ENCODE measurements around the gene NOSTRIN.
"Not testable (repeated sequence)": the region's sequence is repeated elsewhere in the genome, so short reads cannot be mapped to it uniquely, and the experiment has no call there.

NOSTRIN gene

GRCh38 chr2:168819829-168820489 is 17.5 kb downstream of the NOSTRIN start:
- no peak for DNase-seq (ENCODE audit: low read depth)

GRCh38 chr2:168821577-168821976 is 19.1 kb downstream of the NOSTRIN start:
- no peak for DNase-seq (ENCODE audit: low read depth)

- DNase-seq (ENCODE audit: low read depth), result no peak
Measured at GRCh38 chr2:168821992-168822391, 19.6 kb downstream of the NOSTRIN start.

GRCh38 chr2:168825126-168825525 is 22.7 kb downstream of the NOSTRIN start:
- DNase-seq (ENCODE audit: low read depth), result no peak

GRCh38 chr2:168830958-168831357 is 28.5 kb downstream of the NOSTRIN start:
- DNase-seq (ENCODE audit: low read depth), result no peak

- no peak for DNase-seq (ENCODE audit: low read depth)
Measured at GRCh38 chr2:168831662-168832061, 29.2 kb downstream of the NOSTRIN start.

GRCh38 chr2:168835969-168836368 is 33.5 kb downstream of the NOSTRIN start:
- no peak for DNase-seq (ENCODE audit: low read depth)

- DNase-seq (ENCODE audit: low read depth), result no peak
Measured at GRCh38 chr2:168841445-168841844, 39.0 kb downstream of the NOSTRIN start.

GRCh38 chr2:168843253-168843652 is 40.8 kb downstream of the NOSTRIN start:
- DNase-seq (ENCODE audit: low read depth), result no peak

- no peak for DNase-seq (ENCODE audit: low read depth)
Measured at GRCh38 chr2:168848225-168848624, 45.8 kb downstream of the NOSTRIN start.

- DNase-seq (ENCODE audit: low read depth), result no peak
Measured at GRCh38 chr2:168849610-168850009, 47.2 kb downstream of the NOSTRIN start.

- no peak for DNase-seq (ENCODE audit: low read depth)
Measured at GRCh38 chr2:168850846-168851245, 48.4 kb downstream of the NOSTRIN start.

GRCh38 chr2:168851674-168852320 is 49.4 kb downstream of the NOSTRIN start:
- DNase-seq (ENCODE audit: low read depth), result no peak

GRCh38 chr2:168852481-168852880 is 50.0 kb downstream of the NOSTRIN start:
- no peak for DNase-seq (ENCODE audit: low read depth)

- no peak for DNase-seq (ENCODE audit: low read depth)
Measured at GRCh38 chr2:168853471-168853870, 51.0 kb downstream of the NOSTRIN start.

GRCh38 chr2:168854651-168855050 is 52.2 kb downstream of the NOSTRIN start:
- no peak for DNase-seq (ENCODE audit: low read depth)

- no peak for DNase-seq (ENCODE audit: low read depth)
Measured at GRCh38 chr2:168855601-168856000, 53.2 kb downstream of the NOSTRIN start.

GRCh38 chr2:168858146-168858545 is 55.7 kb downstream of the NOSTRIN start:
- DNase-seq (ENCODE audit: low read depth), result no peak

GRCh38 chr2:168867164-168867563 is 64.7 kb downstream of the NOSTRIN start:
- not testable (repeated sequence) for DNase-seq (ENCODE audit: low read depth)

GRCh38 chr2:168870369-168870768 is 67.9 kb downstream of the NOSTRIN start:
- not testable (repeated sequence) for DNase-seq (ENCODE audit: low read depth)

GRCh38 chr2:168870824-168871223 is 68.4 kb downstream of the NOSTRIN start:
- DNase-seq (ENCODE audit: low read depth), result not testable (repeated sequence)

GRCh38 chr2:168874368-168875054 is 72.1 kb downstream of the NOSTRIN start:
- DNase-seq (ENCODE audit: low read depth), result no peak

- not testable (repeated sequence) for DNase-seq (ENCODE audit: low read depth)
Measured at GRCh38 chr2:168882163-168882562, 79.7 kb downstream of the NOSTRIN start.
